A673 (cell line): Measurements from ENCODE around the gene FAH.

Source experiments
- EZH2 ChIP-seq: fragments of 200-600 bp; sonication (generic); IDR thresholded peaks from 2 replicates; pipeline ENCODE4 v1.6.1; 2017; ENCODE audit warnings: borderline replicate concordance, low read depth, mild to moderate bottlenecking, mixed read lengths, antibody characterized with exemption, low read length; ENCODE audit not compliant: poor library complexity, severe bottlenecking
- TF ChIP-seq, protein P1 (sequence below): fragments of 300-800, 200-600 bp; sonication (generic); conservative IDR thresholded peaks from 2 replicates; pipeline ENCODE4 v1.5.1; 2017; ENCODE audit warnings: low read depth, mild to moderate bottlenecking, antibody characterized with exemption, low read length, moderate library complexity, mixed read lengths

DNA sequence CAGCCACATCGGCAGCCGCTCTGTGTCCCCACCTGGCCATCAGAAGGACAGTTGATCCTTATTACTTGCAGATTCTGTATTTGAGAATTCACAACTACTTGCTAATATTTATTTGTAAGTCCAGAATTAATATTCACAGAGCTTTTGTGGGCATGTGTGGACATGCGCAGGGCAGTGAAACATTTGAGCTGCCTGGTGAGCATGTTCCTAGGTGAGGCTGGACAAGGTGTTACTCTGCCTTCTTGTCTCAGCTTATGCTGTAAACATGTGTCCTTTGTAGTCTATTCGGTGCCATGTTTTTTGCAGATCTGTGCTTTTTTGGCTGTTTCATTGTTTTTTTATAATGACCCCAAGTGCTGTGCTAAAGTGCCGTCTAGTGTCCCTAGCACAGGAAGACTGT is 15.6 kb downstream of the FAH start:
- TF ChIP-seq, protein P1, sequence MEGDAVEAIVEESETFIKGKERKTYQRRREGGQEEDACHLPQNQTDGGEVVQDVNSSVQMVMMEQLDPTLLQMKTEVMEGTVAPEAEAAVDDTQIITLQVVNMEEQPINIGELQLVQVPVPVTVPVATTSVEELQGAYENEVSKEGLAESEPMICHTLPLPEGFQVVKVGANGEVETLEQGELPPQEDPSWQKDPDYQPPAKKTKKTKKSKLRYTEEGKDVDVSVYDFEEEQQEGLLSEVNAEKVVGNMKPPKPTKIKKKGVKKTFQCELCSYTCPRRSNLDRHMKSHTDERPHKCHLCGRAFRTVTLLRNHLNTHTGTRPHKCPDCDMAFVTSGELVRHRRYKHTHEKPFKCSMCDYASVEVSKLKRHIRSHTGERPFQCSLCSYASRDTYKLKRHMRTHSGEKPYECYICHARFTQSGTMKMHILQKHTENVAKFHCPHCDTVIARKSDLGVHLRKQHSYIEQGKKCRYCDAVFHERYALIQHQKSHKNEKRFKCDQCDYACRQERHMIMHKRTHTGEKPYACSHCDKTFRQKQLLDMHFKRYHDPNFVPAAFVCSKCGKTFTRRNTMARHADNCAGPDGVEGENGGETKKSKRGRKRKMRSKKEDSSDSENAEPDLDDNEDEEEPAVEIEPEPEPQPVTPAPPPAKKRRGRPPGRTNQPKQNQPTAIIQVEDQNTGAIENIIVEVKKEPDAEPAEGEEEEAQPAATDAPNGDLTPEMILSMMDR, result no peak
- no peak for TF ChIP-seq EZH2
